GM19395 (cell line): Measurements from ENCODE around the gene ZCCHC18.
A peak's percentile ranks its signal among the peaks of the same experiment; 100 is the strongest.
"Not testable (repeated sequence)": the region's sequence is repeated elsewhere in the genome, so short reads cannot be mapped to it uniquely, and the experiment has no call there.

Experiments used
- ATAC-seq: cut with Tn5 transposase; IDR thresholded peaks from one replicate; pipeline ENCODE4 v1.9.1; 2021; ENCODE audit warnings: mild to moderate bottlenecking, moderate library complexity; ENCODE audit not compliant: unreplicated experiment

ZCCHC18 gene

GRCh38 chrX:104112326-104112951, at the start of gene ZCCHC18:
TSS of gene ZCCHC18 (plus strand) at chrX:104112523. CDS start at chrX:104114112, 1,589 bp downstream.
- ATAC-seq, result peak; percentile 67

DNA sequence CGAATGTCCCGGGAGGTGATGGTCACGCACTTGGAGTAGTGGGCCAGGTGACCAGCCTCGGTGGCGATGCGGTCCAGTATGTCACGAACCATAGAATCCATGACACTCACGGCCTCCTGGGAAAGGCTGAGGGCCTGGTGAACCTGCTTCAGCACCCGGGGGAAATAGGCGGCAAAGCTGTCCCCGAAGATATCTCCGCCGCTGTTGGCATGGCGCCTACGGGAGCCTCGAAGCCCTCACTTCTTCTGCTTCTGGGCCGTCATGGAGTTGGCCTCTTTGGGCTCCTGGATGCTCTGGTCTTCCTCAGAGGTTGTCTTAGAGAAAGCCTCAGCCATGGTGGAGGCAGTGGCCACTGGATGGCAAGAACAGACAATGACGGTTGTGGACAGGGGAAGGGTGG, 49.7 kb upstream of the ZCCHC18 start:
- ATAC-seq, result not testable (repeated sequence)

DNA sequence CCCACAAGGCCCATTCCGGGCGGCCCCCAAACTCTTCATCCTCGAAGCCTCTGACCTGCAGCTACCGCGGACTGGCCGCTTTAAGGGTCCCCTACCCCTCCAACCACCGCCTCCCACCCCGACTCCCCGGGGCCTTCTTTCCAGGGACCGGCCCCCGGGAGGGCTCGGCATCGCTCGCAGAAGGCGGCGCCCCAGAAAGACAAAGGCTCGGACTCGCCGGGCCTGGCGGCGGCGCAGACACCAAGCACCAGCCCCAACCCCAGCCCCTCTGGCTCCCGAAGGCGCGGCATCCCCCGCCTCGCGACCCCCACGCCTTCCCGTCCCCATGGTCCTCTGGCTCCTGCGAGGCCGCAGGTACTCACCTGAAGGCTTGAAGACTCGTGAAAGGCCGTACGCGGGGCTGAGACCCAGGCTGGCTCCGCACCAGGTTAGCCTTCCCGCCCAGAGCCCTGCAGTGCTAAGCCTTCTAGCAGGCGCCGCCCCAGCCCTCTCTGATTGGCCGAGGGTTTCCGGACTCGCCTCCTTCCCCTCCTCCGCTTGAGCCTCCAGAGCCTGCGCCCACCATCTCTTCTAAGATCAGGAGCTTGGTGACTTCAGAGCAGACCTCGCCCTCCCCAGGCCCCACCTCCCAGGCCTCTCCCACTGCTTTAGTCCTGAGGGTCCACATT, 36.4 kb upstream of the ZCCHC18 start, which contains the start of gene TMSB15C:
Gene TMSB15C (minus strand): TSS at position 459 of the 668 bp plus-strand sequence.
- ATAC-seq, result peak; percentile 96

- ATAC-seq, result not testable (repeated sequence)
These were observed 34.5 kb upstream of the ZCCHC18 start for GRCh38 chrX:104077854-104078253.

DNA sequence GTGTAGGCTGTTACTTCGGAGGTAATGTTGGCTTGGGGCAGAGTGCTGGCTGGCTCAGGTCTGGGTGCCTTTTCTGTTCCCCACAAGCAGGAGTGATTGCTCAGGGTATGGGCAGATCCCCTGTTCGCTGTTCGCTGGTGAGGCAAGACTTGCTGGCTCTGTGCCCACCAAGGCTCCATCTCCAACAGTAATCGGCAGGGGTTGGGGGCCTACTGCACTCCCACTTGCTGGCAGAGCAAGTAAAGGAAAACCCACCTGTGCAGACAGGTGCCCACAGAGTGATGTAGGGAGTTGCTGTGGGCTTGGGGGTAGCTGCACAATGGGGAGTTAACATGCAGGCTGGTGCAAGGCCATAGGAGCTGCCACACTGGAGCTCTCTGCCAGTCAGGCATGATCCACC, 28.3 kb upstream of the ZCCHC18 start:
- ATAC-seq, result no peak

DNA sequence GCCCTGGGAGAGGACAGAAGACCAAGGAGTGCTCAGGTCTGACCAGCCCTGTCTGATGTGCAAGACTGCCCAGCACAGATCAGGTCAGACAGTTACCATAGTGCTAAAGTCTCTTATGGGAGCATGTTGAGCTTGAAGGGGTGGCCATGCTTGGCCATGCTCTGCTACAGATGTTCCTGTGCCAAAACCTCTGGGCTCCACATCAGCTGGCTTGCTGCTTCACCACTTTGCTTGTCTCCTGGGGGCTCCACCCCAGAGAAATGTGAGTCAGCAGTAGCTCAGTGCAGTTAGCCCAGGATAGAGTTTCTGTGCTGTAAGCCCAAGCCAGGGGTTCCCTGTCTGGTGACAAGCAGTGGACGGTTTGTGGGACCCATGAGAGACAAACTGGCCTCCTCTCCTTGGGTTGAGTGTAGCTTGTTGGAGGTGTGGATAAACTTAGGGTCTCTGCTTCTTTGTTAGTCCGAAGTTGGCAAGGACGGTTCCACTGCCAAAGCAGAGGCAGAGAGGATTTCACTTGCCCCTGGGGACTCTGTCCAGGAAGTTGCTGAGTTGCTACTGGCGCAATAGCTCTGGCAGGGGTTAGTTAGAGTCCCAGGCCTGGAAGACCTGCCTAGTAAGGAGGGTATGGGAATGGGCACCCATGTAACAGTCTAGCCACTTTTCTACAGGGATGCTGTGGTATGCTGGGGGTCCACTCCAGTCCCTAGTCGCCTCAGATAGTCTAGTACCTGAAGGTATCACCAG, 27.6 kb upstream of the ZCCHC18 start:
- no peak for ATAC-seq

DNA sequence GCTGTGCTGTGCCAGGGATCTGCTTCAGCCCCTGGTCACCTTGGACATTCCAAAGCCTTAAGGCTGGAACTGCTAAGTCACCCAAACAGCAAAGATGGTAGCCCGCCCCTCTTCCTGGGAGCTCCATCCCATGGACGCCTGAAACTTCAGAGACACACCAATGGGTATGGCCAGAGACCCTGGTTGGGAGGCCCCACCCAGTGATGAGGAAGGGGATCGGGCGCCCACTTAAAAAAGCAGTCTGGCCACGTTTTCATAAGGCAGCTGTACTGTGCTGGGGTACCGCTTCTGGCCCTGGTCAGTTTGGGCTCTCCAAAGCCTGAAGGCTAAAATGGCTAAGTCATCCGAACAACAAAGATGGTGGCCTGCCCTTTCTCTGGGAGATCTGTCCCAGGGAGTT, 26.8 kb upstream of the ZCCHC18 start:
- ATAC-seq, result no peak

GRCh38 chrX:104085919-104086318, 26.4 kb upstream of the ZCCHC18 start:
- no peak for ATAC-seq

- peak; percentile 94 for ATAC-seq
These were observed 14.0 kb upstream of the ZCCHC18 start for GRCh38 chrX:104098151-104098808.

DNA sequence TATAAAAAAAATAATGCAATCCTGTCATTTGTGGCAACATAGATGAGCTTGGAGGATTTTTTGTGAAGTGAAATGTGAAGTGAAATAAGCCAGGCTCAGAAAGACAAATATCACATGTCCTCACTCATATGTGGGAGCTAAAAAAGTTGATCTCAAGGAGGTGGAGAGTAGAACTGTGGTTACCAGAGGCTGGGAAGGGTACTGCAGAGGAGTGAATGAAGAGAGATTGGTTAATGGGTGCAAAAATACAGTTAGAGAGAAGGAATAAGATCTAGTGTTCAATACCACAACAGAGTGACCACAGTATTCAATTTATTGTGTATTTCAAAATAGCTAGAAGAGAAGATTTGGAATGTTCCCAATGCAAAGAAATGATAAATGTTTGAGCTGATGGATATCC, 13.4 kb upstream of the ZCCHC18 start:
- no peak for ATAC-seq

DNA sequence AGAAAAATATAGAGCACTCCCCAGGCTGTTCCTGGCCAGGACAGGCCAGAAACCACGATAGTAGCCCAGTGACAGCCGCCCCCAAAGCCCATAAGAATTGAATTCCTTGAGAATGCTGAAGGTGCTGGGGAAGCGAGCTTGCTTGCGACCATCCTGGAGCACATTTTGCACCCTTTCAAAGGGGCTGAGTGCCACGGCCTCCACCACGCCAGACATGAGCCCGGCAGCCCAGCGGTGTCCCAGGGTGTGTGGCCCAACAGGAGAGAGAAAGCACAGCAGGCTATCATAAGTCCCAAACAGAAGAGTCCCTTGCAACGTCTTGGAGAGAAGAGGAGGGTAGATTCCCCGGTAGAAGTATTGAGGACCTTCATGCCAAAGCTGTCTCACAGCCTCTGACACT, 7.6 kb upstream of the ZCCHC18 start:
- ATAC-seq, result no peak

DNA sequence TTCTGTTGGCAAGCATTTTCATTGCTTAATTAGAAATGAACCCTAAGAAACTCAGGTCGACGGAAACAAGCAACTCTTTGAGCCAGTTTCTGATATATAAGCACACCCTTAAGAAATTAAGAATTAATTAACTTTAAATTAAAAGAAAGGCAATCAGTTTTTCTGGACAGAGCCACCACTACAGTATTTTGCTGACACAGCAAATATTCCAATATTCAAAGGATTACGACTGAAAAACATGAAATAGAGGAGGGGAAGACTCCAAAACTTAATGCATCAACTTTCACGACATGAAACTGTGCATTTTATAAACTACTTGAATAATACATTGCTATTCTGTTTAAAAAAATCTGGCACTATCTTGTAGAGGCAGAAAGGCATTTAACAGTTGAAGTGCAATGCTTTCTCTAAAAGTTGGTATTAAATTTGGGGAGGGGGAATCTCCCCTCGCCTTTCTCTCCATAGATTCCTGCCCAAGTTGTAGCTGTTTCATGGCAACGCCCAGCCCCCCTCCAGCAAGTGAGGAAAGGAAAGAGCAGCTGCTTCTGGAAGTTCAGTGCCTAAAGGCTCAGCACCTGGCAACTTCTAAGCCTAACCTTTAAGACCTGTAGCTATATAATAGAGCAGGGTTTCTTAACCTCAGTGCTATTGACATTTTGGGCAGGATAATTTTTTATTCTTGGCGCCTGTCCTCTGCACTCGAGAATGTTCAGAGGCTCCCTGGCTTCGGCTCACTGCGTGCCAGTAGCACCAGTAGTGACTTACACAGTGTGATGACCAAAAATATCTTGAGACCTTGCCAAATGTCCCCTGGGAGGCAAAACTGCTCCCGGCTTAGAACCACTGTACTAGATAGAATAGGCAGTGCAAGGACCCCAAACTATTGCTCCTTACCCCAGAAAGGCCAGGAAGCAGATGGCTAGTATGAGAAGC, 6.7 kb upstream of the ZCCHC18 start:
- ATAC-seq, result no peak

GRCh38 chrX:104108955-104109354, 3.4 kb upstream of the ZCCHC18 start:
- no peak for ATAC-seq

GRCh38 chrX:104110491-104111240, 1.7 kb upstream of the ZCCHC18 start:
- peak; percentile 49 for ATAC-seq

GRCh38 chrX:104113222-104113965, 1.1 kb downstream of the ZCCHC18 start:
- ATAC-seq, result peak; percentile 51

DNA sequence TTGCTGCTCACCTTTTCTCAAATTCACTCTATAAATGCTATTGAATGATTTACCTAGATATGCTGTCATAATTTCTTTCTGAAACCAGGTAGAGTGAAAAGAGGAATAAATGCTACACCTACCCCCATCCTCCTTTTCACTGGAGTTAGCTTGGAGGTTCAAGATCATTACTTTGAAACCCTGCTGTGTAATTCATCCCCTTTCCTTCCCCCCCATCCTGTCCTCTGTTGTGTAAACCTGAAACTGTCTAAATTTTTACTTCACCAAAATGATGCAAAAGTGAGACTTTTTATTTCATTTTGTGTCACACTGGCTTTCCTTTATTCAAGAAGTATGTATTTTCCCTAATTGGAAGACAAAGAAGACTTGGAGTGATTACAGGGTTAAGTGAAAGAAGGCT, 5.4 kb downstream of the ZCCHC18 start:
- no peak for ATAC-seq

DNA sequence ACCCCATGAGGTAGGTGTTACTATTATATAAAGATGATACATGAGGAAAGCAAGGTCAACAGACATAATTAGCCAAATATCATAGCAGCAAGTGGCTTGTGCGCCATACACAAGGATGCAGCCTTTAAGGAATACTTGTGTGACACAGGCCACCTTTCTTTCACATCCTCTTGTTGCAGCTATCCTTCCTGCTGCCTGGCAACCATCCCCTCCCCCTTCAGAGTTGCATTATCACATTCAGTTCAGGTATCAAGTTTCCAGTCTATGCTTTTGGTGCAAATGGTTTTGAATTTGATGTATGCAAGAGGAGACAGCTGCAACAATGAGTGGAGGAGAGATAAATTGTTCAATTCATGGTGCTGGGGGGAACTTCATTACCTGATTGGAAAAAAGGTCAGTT, 6.4 kb downstream of the ZCCHC18 start:
- ATAC-seq, result no peak

DNA sequence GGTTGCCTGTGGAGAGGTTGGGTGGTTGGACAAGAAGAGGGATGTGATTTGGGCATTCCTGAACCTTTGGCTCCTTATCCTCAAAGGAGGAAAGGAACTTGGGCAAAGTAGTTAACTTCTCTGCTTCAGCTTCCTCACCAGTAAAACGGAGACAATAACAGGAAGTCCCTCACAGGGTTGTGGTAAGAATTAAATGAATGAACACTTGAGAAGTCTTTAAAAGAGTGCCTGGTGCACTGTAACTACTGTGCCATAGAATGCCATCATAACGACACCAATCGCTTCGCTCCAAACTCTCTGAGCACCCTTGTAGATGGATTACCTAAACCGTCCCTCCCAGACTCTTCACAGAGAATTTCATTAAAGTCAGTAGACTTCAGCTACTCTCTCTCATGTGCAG, 10.5 kb downstream of the ZCCHC18 start:
- ATAC-seq, result peak; percentile 69

DNA sequence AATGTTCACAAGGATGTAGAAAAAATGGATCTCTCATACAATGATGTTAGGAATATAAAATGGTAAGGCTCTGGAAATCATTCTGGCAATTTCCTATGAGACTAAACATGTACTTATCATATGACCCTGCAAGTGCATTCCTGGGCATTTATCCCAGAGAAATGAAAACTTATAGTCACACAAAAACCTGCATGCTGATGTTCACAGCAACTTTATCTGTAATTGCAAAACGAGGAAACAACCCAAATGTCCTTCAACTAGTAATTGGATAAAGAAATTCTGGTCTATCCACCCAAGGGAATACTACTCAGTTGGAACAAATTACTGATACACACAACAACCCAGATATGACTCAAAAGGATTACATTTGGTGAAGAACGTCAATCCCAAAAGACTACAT, 14.5 kb downstream of the ZCCHC18 start:
- ATAC-seq, result no peak
